CD14-positive monocyte (primary cell): ENCODE measurements around the gene GSPT1. TPM values are rescaled to one million over a fixed set of nuclear protein-coding genes. Genes with fewer than 3 reads are reported as not detected.

Experiments used
- DNase-seq, 3 donors: peaks; one replicate each; pipeline ENCODE4 v3.0.0-alpha.2; 2011 to 2022
- H2AFZ ChIP-seq: 2 replicates; pipeline ENCODE4 v1.6.0; 2012; ENCODE audit warnings: mild to moderate bottlenecking, low read depth, low read length, inconsistent platforms; ENCODE audit not compliant: insufficient read depth, poor library complexity, severe bottlenecking
- H3K27ac ChIP-seq, 2 donors: 1 replicate in 1 of 2; 2 replicates in 1 of 2; pipeline ENCODE4 v1.5.1; 2012 to 2013; ENCODE audit warnings: low read length in 2 of 2, control low read depth in 1 of 2, inconsistent platforms in 1 of 2, low read depth in 1 of 2, mild to moderate bottlenecking in 1 of 2
- H3K27me3 ChIP-seq, 2 donors: one replicate each; pipeline versions ENCODE4 v1.6.0 to v1.6.1; 2011 to 2013; ENCODE audit warnings: low read length in 2 of 2; ENCODE audit not compliant: control insufficient read depth in 2 of 2, insufficient read depth in 2 of 2
- H3K36me3 ChIP-seq, 2 donors: replicated peaks in 1 of 2; 1 replicate in 1 of 2; 2 replicates in 1 of 2; pipeline versions ENCODE4 v1.5.1 to v1.6.1; 2012 to 2013; ENCODE audit warnings: low read length in 2 of 2, control low read depth in 1 of 2, inconsistent platforms in 1 of 2, mild to moderate bottlenecking in 1 of 2; ENCODE audit not compliant: insufficient read depth in 2 of 2, control insufficient read depth in 1 of 2
- H3K4me1 ChIP-seq, 2 donors: 1 replicate in 1 of 2; 2 replicates in 1 of 2; pipeline versions ENCODE4 v1.5.1 to v1.6.1; 2012 to 2013; ENCODE audit warnings: low read length in 2 of 2, control low read depth in 1 of 2, inconsistent platforms in 1 of 2, mild to moderate bottlenecking in 1 of 2, moderate library complexity in 1 of 2; ENCODE audit not compliant: insufficient read depth in 2 of 2, control insufficient read depth in 1 of 2
- H3K4me2 ChIP-seq: replicated peaks from 2 replicates; pipeline ENCODE3; 2012; ENCODE audit warnings: low read length, moderate library complexity, mild to moderate bottlenecking; ENCODE audit not compliant: poor library complexity, severe bottlenecking; ENCODE audit errors: extremely low read depth
- H3K4me3 ChIP-seq, 3 experiments: fragments of 200-600 bp in 1 of 3; sonication (generic) in 1 of 3; replicated peaks in 1 of 3; 1 replicate in 2 of 3; 2 replicates in 1 of 3; pipeline ENCODE4 v1.5.1; 2011 to 2013; ENCODE audit warnings: low read length in 3 of 3, mild to moderate bottlenecking in 3 of 3, control low read depth in 2 of 3, low read depth in 2 of 3, inconsistent platforms in 1 of 3, moderate library complexity in 1 of 3
- H3K79me2 ChIP-seq: 2 replicates; pipeline ENCODE4 v1.6.0; 2012; ENCODE audit warnings: mild to moderate bottlenecking, control low read depth, inconsistent platforms, low read length, moderate library complexity; ENCODE audit not compliant: insufficient read depth
- H3K9ac ChIP-seq: 2 replicates; pipeline ENCODE4 v1.6.0; 2017; ENCODE audit warnings: low read length, mild to moderate bottlenecking; ENCODE audit not compliant: insufficient read depth, poor library complexity, severe bottlenecking
- H3K9me3 ChIP-seq, 2 donors: replicated peaks in 1 of 2; 1 replicate in 1 of 2; 2 replicates in 1 of 2; pipeline versions ENCODE4 v1.5.1 to v1.6.1; 2012 to 2013; ENCODE audit warnings: low read length in 2 of 2, control low read depth in 1 of 2; ENCODE audit not compliant: control insufficient read depth in 1 of 2, insufficient read depth in 1 of 2
- H4K20me1 ChIP-seq: 2 replicates; pipeline ENCODE4 v1.6.0; 2012; ENCODE audit warnings: mild to moderate bottlenecking, low read length, control low read depth, moderate library complexity; ENCODE audit not compliant: insufficient read depth
- H3K27ac Mint-ChIP-seq, 7 donors: one replicate each; pipeline ENCODE4 v1.8.0; 2020; ENCODE audit warnings: mild to moderate bottlenecking in 7 of 7, mixed read lengths in 7 of 7, moderate library complexity in 6 of 7, inconsistent platforms in 2 of 7
- H3K27me3 Mint-ChIP-seq, 3 donors: one replicate each; pipeline ENCODE4 v1.8.0; 2021 to 2022; ENCODE audit warnings: low read depth in 3 of 3, mild to moderate bottlenecking in 3 of 3, mixed read lengths in 3 of 3, moderate library complexity in 3 of 3, inconsistent platforms in 1 of 3
- H3K36me3 Mint-ChIP-seq, 2 donors: one replicate each; pipeline ENCODE4 v1.8.0; 2020; ENCODE audit warnings: mixed read lengths in 2 of 2, inconsistent platforms in 1 of 2, mild to moderate bottlenecking in 1 of 2
- H3K4me1 Mint-ChIP-seq: one replicate; pipeline ENCODE4 v1.8.0; 2020; ENCODE audit warnings: mild to moderate bottlenecking, mixed read lengths
- H3K4me3 Mint-ChIP-seq, 2 donors: one replicate each; pipeline ENCODE4 v1.8.0; 2020; ENCODE audit warnings: mild to moderate bottlenecking in 2 of 2, mixed read lengths in 2 of 2, moderate library complexity in 1 of 2
- H3K9me3 Mint-ChIP-seq, 7 donors: one replicate each; pipeline ENCODE4 v1.8.0; 2020 to 2022; ENCODE audit warnings: mixed read lengths in 7 of 7, mild to moderate bottlenecking in 6 of 7, moderate library complexity in 6 of 7, inconsistent platforms in 2 of 7
- WGBS: methylation state at CpG from one replicate; pipeline ENCODE4 v1.1.5; 2013; ENCODE audit warnings: missing lambda C conversion rate; ENCODE audit not compliant: insufficient coverage; 5-methylcytosine and 5-hydroxymethylcytosine counted together
- intact Hi-C, 2 donors: fragments of 100-400 bp; cut with micrococcal nuclease; formaldehyde crosslinking; loops; one replicate each; pipeline versions ENCODE4 v1.15.0 to v1.15.1; 2023
- polyA plus RNA-seq, 3 donors: library from polyadenylated mRNA; depleted of rRNA in 1 of 3; unstranded in 2 of 3; stranded (reverse) in 1 of 3; fragments of 300-500 nt in 2 of 3; fragments of >200 nt in 1 of 3; fragmentation: Illumina TruSeq in 2 of 3; gene quantifications; 1 replicate in 2 of 3; 2 replicates in 1 of 3; pipeline ENCODE4 v1.2.3, GENCODE V29; 2012 to 2021
- TF ChIP-seq, protein P1 (sequence below): fragments of 200-600 bp; IDR thresholded peaks from one replicate; pipeline ENCODE4 v1.8.0; 2022; ENCODE audit warnings: antibody characterized with exemption, mild to moderate bottlenecking

Gene GSPT1
- polyA plus RNA-seq, 3 donors = 22.4 to 48.3 (median 47.9) TPM

DNA sequence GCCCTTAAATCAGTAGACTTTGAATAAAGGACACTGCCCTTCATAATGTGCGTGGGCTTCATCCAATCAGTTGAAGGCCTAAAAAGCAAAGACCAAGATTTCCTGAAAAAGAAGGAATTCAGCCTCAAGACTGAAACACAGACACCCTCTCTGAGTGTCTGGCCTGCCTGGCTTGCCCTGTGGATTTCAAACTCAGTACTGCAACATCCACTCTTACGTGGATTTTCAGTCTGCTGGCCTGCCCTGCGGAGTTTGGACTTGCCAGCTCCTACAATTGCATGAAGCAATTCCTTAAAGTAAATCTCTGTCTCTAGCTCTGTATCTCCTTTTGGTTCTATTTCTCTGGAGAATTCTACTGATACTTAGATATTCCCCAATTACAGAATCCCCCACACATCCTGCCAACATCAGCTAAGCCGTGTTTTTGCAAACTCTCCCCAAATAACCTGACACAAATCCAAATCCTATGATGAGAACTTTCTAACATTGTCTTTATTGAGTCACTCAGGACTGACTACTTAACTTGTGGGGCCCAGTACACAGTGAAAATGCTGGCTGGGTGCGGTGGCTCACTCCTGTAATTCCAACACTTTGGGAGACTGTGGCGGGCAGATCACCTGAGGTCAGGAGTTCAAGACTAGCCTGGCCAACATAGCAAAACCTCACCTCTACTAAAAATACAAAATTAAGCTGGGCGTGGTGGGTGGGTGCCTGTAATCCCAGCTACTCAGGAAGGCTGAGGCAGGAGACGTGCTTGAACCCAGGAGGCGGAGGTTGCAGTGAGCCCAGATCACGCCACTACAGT, 42.0 kb upstream of the GSPT1 start:
- Histone ChIP-seq H3K79me2 (no peaks in the 10 kb centered on the region), H3K9me3 (no peaks in the 10 kb centered on the region), H3K36me3 (no peaks in the 10 kb centered on the region), H3K27me3 (no peaks in the 10 kb centered on the region), H4K20me1 (no peaks in the 10 kb centered on the region), H3K9ac (no peak overlapping the region), H3K4me2 (no peak overlapping the region), H3K4me3 (no peak overlapping the region), H3K27ac (no peak overlapping the region), H2AFZ (no peak overlapping the region), H3K4me1 (peaks cover 0 to 3% of the 10 kb centered on the region in 2 donors)
- Mint-ChIP-seq H3K9me3 (peaks cover 0 to 2% (median 0%) of the 10 kb centered on the region in 7 donors), H3K4me3 (no peak overlapping the region), H3K36me3 (no peaks in the 10 kb centered on the region), H3K27me3 (peaks cover 0 to 6% (median 0%) of the 10 kb centered on the region in 3 donors), H3K4me1 (peaks cover 2% of the 10 kb centered on the region), H3K27ac (peak overlapping the region in 1 of 7 donors; percentile 55)
- DNase-seq = no peak
- WGBS = 98% methylated on average over 5 of the region's 10 CpGs
- intact Hi-C loops = no loop called here
- TF ChIP-seq, protein P1, sequence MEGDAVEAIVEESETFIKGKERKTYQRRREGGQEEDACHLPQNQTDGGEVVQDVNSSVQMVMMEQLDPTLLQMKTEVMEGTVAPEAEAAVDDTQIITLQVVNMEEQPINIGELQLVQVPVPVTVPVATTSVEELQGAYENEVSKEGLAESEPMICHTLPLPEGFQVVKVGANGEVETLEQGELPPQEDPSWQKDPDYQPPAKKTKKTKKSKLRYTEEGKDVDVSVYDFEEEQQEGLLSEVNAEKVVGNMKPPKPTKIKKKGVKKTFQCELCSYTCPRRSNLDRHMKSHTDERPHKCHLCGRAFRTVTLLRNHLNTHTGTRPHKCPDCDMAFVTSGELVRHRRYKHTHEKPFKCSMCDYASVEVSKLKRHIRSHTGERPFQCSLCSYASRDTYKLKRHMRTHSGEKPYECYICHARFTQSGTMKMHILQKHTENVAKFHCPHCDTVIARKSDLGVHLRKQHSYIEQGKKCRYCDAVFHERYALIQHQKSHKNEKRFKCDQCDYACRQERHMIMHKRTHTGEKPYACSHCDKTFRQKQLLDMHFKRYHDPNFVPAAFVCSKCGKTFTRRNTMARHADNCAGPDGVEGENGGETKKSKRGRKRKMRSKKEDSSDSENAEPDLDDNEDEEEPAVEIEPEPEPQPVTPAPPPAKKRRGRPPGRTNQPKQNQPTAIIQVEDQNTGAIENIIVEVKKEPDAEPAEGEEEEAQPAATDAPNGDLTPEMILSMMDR = no peak

DNA sequence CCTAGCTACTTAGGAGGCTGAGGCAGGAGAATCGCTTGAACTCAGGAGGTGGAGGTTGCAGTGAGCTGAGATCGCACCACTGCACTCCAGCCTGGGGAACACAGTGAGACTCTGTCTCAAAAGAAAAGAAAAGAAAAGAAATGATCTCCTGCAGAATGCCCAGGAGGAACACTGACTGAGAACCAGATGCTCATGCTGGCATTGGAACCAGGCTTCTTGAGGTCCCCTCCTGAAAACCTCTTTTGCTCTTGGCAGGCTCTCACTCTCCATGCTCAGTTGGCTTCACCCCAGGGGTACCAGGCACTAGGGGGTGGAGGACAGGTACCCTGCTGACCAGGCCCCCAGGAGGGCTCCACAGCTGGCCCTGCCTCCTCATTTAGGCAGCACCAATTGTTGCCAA, 40.8 kb upstream of the GSPT1 start:
- Histone ChIP-seq H3K79me2 (no peaks in the 10 kb centered on the region), H3K27ac (no peak overlapping the region), H3K9ac (no peak overlapping the region), H4K20me1 (no peaks in the 10 kb centered on the region), H3K4me1 (no peaks in the 10 kb centered on the region), H3K9me3 (no peaks in the 10 kb centered on the region), H3K4me2 (no peak overlapping the region), H3K27me3 (no peaks in the 10 kb centered on the region), H2AFZ (no peak overlapping the region), H3K4me3 (no peak overlapping the region), H3K36me3 (no peaks in the 10 kb centered on the region)
- 100% methylated on average over 1 of the region's 2 CpGs for WGBS
- intact Hi-C loops = no loop called here
- TF ChIP-seq, protein P1 = no peak
- Mint-ChIP-seq H3K27me3 (peaks cover 0 to 6% (median 0%) of the 10 kb centered on the region in 3 donors), H3K9me3 (peaks cover 0 to 2% (median 0%) of the 10 kb centered on the region in 7 donors), H3K36me3 (no peaks in the 10 kb centered on the region), H3K27ac (no peak overlapping the region), H3K4me3 (no peak overlapping the region), H3K4me1 (no peaks in the 10 kb centered on the region)
- DNase-seq = no peak
